ENCODE data around the gene RPL37A. TPM values are rescaled to one million over a fixed set of nuclear protein-coding genes. Genes with fewer than 3 reads are reported as not detected.

RPL37A gene
- total RNA-seq, 4 donors from 2014 or later, result 393 to 1,147 (median 736) TPM

DNA sequence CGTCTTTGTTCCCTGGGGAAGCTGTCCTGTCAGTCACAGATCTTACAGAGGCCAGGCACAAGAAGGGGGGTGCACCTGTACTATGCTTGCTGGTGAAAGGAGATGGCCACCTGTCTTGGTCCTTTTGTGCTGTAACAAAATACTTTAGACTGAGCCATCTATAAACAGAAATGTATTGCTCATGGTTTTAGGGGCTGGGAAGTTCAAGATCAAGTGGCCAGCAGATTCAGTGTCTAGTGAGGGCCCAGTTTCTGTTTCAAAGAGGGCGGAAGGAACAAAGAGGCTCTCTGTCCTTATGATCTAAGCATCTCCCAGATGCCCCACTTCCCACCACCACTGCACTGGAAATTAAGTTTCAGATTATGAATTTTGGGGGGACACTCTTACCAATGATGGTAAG lies 35.5 kb upstream of the RPL37A start:
- 95 to 98% methylated on average over 2 of the region's 2 CpGs for WGBS, 2 donors
- intact Hi-C loops (cut with DNase I), result no loop called here
- Histone ChIP-seq H3K9me3 (no peaks in the 10 kb centered on the region), H3K27ac (no peak overlapping the region), H3K4me3 (replicated peaks in 1 of 3) (no peak overlapping the region), H3K27me3 (no peaks in the 10 kb centered on the region), H3K36me3 (peaks cover 0 to 4% of the 10 kb centered on the region in 2 donors), H3K4me1 (no peaks in the 10 kb centered on the region)
- TF ChIP-seq, protein P1, sequence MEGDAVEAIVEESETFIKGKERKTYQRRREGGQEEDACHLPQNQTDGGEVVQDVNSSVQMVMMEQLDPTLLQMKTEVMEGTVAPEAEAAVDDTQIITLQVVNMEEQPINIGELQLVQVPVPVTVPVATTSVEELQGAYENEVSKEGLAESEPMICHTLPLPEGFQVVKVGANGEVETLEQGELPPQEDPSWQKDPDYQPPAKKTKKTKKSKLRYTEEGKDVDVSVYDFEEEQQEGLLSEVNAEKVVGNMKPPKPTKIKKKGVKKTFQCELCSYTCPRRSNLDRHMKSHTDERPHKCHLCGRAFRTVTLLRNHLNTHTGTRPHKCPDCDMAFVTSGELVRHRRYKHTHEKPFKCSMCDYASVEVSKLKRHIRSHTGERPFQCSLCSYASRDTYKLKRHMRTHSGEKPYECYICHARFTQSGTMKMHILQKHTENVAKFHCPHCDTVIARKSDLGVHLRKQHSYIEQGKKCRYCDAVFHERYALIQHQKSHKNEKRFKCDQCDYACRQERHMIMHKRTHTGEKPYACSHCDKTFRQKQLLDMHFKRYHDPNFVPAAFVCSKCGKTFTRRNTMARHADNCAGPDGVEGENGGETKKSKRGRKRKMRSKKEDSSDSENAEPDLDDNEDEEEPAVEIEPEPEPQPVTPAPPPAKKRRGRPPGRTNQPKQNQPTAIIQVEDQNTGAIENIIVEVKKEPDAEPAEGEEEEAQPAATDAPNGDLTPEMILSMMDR (IDR thresholded peaks at IDR 0.05), result no peak
- TF ChIP-seq POLR2A (IDR thresholded peaks at IDR 0.05), result no peak
- DNase-seq, result no peak

DNA sequence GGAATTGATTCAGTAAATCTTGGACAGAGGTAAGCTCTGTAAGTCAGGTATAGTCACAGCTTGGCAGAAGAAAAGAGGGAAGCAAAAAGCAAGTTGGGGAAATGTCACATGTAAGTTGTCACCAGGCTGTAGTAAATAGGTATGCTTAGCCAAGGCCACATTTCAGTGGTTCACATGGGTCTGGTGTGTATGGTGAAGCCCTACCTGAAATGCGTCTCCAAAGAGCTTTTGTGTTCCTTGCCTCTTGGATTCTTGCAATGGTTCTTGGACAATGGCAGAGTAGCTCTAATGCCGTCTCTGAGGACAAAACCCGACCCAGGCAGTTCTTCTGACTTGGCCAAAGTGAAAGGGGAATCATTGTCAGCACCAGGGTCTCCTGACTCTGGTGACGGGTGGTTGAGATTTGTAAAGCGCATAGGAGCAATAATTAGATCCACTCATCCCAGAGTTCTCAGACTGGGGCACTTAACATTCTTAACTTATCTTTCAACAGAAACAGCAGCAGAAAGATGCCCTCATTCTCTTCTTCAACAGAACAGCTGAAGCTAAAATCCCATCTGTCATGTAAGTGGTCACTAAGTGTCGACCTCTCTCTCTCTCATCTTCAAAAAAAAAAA lies 34.4 kb upstream of the RPL37A start:
- no peak for DNase-seq
- no peaks in the 10 kb centered on the region for H3K4me1 ChIP-seq
- no peaks in the 10 kb centered on the region for H3K9me3 ChIP-seq
- intact Hi-C loops (cut with DNase I), result no loop called here
- H3K4me3 ChIP-seq (replicated peaks in 1 of 3), result no peak overlapping the region
- no peak overlapping the region for H3K27ac ChIP-seq
- TF ChIP-seq, protein P1 (IDR thresholded peaks at IDR 0.05), result no peak
- no peak for TF ChIP-seq POLR2A (IDR thresholded peaks at IDR 0.05)
- WGBS, 2 donors, result 76 to 80% methylated on average over 6 of the region's 6 CpGs
- H3K36me3 ChIP-seq, result peaks cover 0 to 8% of the 10 kb centered on the region in 2 donors
- H3K27me3 ChIP-seq, result no peaks in the 10 kb centered on the region

DNA sequence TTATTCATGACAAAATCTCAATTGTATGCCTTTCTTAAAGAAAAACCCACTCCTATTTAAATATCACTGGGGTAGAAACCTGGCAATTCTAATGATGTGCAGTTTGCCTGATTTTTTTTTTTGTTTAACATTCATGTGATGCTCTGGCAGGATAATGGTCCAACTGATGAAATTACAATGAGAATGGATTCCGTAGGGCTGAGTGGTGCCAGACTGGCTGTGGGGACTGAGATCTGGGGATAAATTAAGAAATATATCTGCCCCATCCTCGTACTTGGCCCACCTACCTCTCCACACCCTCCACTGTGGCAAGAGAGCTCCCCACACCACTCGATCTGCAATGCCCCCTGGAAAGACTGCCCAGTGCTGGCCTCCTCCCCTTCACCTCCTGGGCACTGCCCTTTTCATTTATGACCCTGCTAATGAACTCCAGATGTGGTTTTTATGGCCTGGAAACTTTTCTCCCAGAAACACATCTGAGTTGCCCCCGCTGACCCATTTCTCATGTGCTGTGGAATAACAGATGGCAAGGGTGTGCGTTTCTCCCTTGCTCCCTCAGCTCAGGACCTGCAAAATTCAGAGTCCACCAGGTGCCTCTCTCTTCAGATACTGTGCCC lies 33.0 kb upstream of the RPL37A start:
- H3K4me1 ChIP-seq, result no peaks in the 10 kb centered on the region
- H3K36me3 ChIP-seq, result peaks cover 0 to 8% of the 10 kb centered on the region in 2 donors
- no peaks in the 10 kb centered on the region for H3K27me3 ChIP-seq
- no peak overlapping the region for H3K27ac ChIP-seq
- TF ChIP-seq, protein P1 (IDR thresholded peaks at IDR 0.05), result no peak
- TF ChIP-seq POLR2A (IDR thresholded peaks at IDR 0.05), result no peak
- intact Hi-C loops (cut with DNase I), result no loop called here
- DNase-seq, result no peak
- no peak overlapping the region for H3K4me3 ChIP-seq (replicated peaks in 1 of 3)
- 87 to 93% methylated on average over 5 of the region's 5 CpGs for WGBS, 2 donors
- H3K9me3 ChIP-seq, result no peaks in the 10 kb centered on the region

DNA sequence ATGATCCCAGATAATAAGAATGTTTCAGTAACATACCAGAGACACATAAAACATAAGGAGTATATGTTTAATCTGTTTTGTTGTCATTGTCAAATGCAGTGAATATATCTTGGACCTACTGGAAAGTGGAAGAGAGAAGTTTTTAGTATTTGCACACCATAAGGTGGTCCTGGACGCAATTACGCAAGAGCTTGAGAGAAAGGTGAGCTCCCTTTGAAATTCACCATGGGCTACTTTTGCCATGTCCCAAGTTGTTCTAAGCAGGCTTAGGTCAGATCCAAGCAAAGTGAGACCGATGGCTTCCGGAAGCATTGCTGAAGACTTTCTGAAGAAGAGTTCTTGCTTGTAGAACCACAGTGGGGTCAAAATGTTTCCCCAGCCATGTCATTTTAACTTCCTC lies 30.8 kb upstream of the RPL37A start:
- 87 to 98% methylated on average over 4 of the region's 4 CpGs for WGBS, 2 donors
- H3K4me3 ChIP-seq (replicated peaks in 1 of 3), result no peak overlapping the region
- H3K27me3 ChIP-seq, result no peaks in the 10 kb centered on the region
- intact Hi-C loops (cut with DNase I), result no loop called here
- H3K27ac ChIP-seq, result no peak overlapping the region
- H3K4me1 ChIP-seq, result no peaks in the 10 kb centered on the region
- TF ChIP-seq, protein P1 (IDR thresholded peaks at IDR 0.05), result no peak
- TF ChIP-seq POLR2A (IDR thresholded peaks at IDR 0.05), result no peak
- H3K36me3 ChIP-seq, result peaks cover 0 to 12% of the 10 kb centered on the region in 2 donors
- no peak for DNase-seq
- no peaks in the 10 kb centered on the region for H3K9me3 ChIP-seq

DNA sequence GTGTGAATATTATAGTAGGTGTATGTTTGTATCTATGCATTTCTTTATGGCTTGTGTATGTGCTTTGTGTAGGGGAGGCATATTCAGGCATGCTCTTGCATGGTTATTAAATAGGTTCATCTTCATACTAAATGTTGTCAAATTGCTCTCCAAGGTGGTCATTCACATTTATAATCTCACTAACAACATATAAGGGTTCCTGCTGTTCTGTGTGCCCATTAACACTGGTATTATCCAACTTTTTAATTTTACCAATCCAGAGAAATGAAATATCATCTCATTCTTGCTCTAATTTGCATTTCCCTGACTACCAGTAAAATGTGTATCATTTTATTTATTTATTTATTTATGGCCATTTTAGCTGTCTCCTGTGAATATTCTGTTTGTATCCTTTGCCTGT lies 29.0 kb upstream of the RPL37A start:
- TF ChIP-seq, protein P1 (IDR thresholded peaks at IDR 0.05), result no peak
- no peak for TF ChIP-seq POLR2A (IDR thresholded peaks at IDR 0.05)
- Histone ChIP-seq H3K4me1 (no peaks in the 10 kb centered on the region), H3K27me3 (no peaks in the 10 kb centered on the region), H3K27ac (no peak overlapping the region), H3K4me3 (replicated peaks in 1 of 3) (no peak overlapping the region), H3K9me3 (no peaks in the 10 kb centered on the region), H3K36me3 (peaks cover 0 to 12% of the 10 kb centered on the region in 2 donors)
- no peak for DNase-seq
- intact Hi-C loops (cut with DNase I), result no loop called here

All from thyroid gland (tissue), 4 donors.